Spleen (tissue), 11 donors: ENCODE data around the gene CYP3A5. TPM values are rescaled to one million over a fixed set of nuclear protein-coding genes. Genes with fewer than 3 reads are reported as not detected.

Experiments used
- DNase-seq: peaks from one replicate; pipeline ENCODE4 v3.0.0-alpha.2; 2020
- H3K27ac ChIP-seq, 8 donors: fragments of 200-600 bp; sonication (generic) in 7 of 8; 1 replicate in 4 of 8; 2 replicates in 4 of 8; pipeline versions ENCODE4 v1.5.0 to v1.8.0; 2016 to 2021; ENCODE audit warnings: inconsistent platforms in 4 of 8, mild to moderate bottlenecking in 4 of 8, moderate library complexity in 1 of 8
- H3K27me3 ChIP-seq, 7 donors: fragments of 200-600 bp; sonication (generic) in 6 of 7; replicated peaks in 1 of 7; 1 replicate in 4 of 7; 2 replicates in 3 of 7; pipeline versions ENCODE4 v1.5.0 to v1.8.0; 2016 to 2021; ENCODE audit warnings: inconsistent platforms in 3 of 7, mild to moderate bottlenecking in 1 of 7
- H3K36me3 ChIP-seq, 6 donors: fragments of 200-600 bp; sonication (generic) in 5 of 6; 1 replicate in 4 of 6; 2 replicates in 2 of 6; pipeline versions ENCODE4 v1.5.0 to v1.8.0; 2016 to 2021; ENCODE audit warnings: inconsistent platforms in 2 of 6
- H3K4me1 ChIP-seq, 6 donors: fragments of 200-600 bp; sonication (generic) in 5 of 6; 1 replicate in 3 of 6; 2 replicates in 3 of 6; pipeline versions ENCODE4 v1.5.0 to v1.8.0; 2016 to 2021; ENCODE audit warnings: inconsistent platforms in 3 of 6
- H3K4me3 ChIP-seq, 8 donors: fragments of 200-600 bp; sonication (generic) in 7 of 8; 1 replicate in 4 of 8; 2 replicates in 4 of 8; pipeline versions ENCODE4 v1.5.0 to v1.8.0; 2016 to 2021; ENCODE audit warnings: inconsistent platforms in 4 of 8, mild to moderate bottlenecking in 4 of 8, moderate library complexity in 2 of 8
- H3K9me3 ChIP-seq, 8 donors: fragments of 200-600 bp; sonication (generic) in 7 of 8; 1 replicate in 4 of 8; 2 replicates in 4 of 8; pipeline versions ENCODE4 v1.5.0 to v1.8.0; 2016 to 2021; ENCODE audit warnings: inconsistent platforms in 4 of 8
- POLR2A ChIP-seq, 3 donors: fragments of 450-650 bp; IDR thresholded peaks; one replicate each; pipeline ENCODE4 v1.5.1; 2017; ENCODE audit warnings: antibody characterized with exemption in 3 of 3, mild to moderate bottlenecking in 1 of 3
- POLR2AphosphoS5 ChIP-seq, 3 donors: sonication (generic); formaldehyde crosslinking; IDR thresholded peaks; one replicate each; pipeline ENCODE4 v1.5.1; 2017; ENCODE audit warnings: antibody characterized with exemption in 3 of 3
- WGBS, 5 donors: extraction: QIAGEN DNeasy Blood & Tissue Kit in 3 of 5; methylation state at CpG; one replicate each; pipeline versions ENCODE4 v1.1.5 to v1.1.7; 2013 to 2018; 5-methylcytosine and 5-hydroxymethylcytosine counted together
- intact Hi-C: fragments of 100-400 bp; cut with DNase I; formaldehyde crosslinking; loops from one replicate; pipeline ENCODE4 v1.15.0; 2023; ENCODE audit warnings: low total_unique reads
- polyA plus RNA-seq, 3 donors: library from polyadenylated mRNA; stranded (reverse); fragments of 200-250 nt; gene quantifications; one replicate each; pipeline ENCODE4 v1.2.1, GENCODE V29; 2013
- total RNA-seq, 7 donors: library from RNA; depleted of rRNA in 3 of 7; stranded (reverse); fragments of >200 nt in 3 of 7; fragmentation: NEBNext Ultra II Directional in 4 of 7; extraction: Animal tissue kit (Norgen Biotek cat#: 25700) in 4 of 7; gene quantifications; one replicate each; pipeline versions ENCODE4 v1.1.0 to v1.2.1, GENCODE V29; 2016 to 2021
- TF ChIP-seq, protein P1 (sequence below), 11 experiments: fragments of 200-600 bp in 7 of 11; fragments of 450-650 bp in 4 of 11; sonication (generic) in 4 of 11; IDR thresholded peaks in 8 of 11; conservative IDR thresholded peaks in 3 of 11; 1 replicate in 7 of 11; 2 replicates in 4 of 11; pipeline versions ENCODE4 v1.4.0 to v1.8.0; 2016 to 2021; ENCODE audit warnings: antibody characterized with exemption in 11 of 11, inconsistent platforms in 4 of 11, mild to moderate bottlenecking in 1 of 11
- donor health status: healthy with polysubstance abuse.
- donor health status: DM: no; HTN: no; CAD: no; lungs with moderate emphysema.
- donor health status: DM: no; HTN: no; CAD: no.
- donor health status: Bipolar disorder and iron deficiency.
- donor health status: healthy.
- donor health status: DM: no; HTN: no; CAD: no.
- donor health status: DM: yes; HTN: yes; CAD: no.

Gene CYP3A5
- total and polyA plus RNA-seq, 10 donors, result 0.09 to 0.10 TPM; not detected in 8

- intact Hi-C loops, result no loop called here
- H3K36me3 ChIP-seq, result no peaks in the 10 kb centered on the region
- H3K9me3 ChIP-seq, result peaks cover 0 to 10% (median under 1%) of the 10 kb centered on the region in 8 donors
- no peak for DNase-seq
- WGBS, 5 donors, result 74 to 83% (median 76%) methylated on average over 4 of the region's 4 CpGs
- TF ChIP-seq POLR2A (IDR thresholded peaks at IDR 0.05), result no peak
- TF ChIP-seq, protein P1, sequence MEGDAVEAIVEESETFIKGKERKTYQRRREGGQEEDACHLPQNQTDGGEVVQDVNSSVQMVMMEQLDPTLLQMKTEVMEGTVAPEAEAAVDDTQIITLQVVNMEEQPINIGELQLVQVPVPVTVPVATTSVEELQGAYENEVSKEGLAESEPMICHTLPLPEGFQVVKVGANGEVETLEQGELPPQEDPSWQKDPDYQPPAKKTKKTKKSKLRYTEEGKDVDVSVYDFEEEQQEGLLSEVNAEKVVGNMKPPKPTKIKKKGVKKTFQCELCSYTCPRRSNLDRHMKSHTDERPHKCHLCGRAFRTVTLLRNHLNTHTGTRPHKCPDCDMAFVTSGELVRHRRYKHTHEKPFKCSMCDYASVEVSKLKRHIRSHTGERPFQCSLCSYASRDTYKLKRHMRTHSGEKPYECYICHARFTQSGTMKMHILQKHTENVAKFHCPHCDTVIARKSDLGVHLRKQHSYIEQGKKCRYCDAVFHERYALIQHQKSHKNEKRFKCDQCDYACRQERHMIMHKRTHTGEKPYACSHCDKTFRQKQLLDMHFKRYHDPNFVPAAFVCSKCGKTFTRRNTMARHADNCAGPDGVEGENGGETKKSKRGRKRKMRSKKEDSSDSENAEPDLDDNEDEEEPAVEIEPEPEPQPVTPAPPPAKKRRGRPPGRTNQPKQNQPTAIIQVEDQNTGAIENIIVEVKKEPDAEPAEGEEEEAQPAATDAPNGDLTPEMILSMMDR (IDR thresholded peaks at IDR 0.05 in 8 of 11, conservative IDR thresholded peaks at IDR 0.05 in 3 of 11), result no peak
- TF ChIP-seq POLR2AphosphoS5 (IDR thresholded peaks at IDR 0.05), result no peak
- H3K4me1 ChIP-seq, result no peaks in the 10 kb centered on the region
- no peak overlapping the region for H3K4me3 ChIP-seq
- H3K27me3 ChIP-seq, result no peaks in the 10 kb centered on the region
- no peak overlapping the region for H3K27ac ChIP-seq
Observed at GRCh38 chr7:99719996-99720769, 40.4 kb upstream of the CYP3A5 start.

DNA sequence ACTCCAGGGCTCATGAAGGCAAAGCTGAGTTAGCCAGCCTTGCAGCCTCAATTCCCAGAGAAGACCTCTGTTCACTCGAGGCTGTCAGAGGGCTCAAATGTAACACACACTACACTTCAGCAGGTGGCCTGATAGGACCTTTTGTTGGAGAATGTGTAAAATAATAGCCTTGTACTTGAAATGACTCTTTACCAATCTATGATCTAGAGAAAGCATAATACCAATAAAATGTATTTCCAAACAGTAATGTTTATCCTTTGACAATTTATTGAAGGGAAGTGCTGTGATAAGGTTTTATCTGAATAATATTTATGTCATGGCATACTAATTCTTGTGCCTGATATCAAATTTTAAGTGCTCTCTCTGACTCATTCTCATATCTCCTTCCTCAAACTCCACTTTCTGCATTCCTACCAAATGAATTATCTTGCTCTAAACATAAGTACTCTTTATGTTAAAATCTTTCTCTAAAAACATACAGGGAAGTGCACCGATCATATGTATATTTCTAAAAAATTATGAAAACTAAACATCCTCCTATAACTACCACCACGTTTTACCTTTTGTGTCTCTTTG lies 34.3 kb upstream of the CYP3A5 start:
- 73 to 82% (median 81%) methylated on average over 3 of the region's 3 CpGs for WGBS, 5 donors
- Histone ChIP-seq H3K27me3 (no peaks in the 10 kb centered on the region), H3K36me3 (peaks cover 0 to 12% (median 0%) of the 10 kb centered on the region in 6 donors), H3K9me3 (peaks cover 0 to 16% (median 5%) of the 10 kb centered on the region in 8 donors), H3K4me1 (no peaks in the 10 kb centered on the region), H3K27ac (no peak overlapping the region), H3K4me3 (no peak overlapping the region)
- DNase-seq, result no peak
- intact Hi-C loops, result no loop called here
- TF ChIP-seq POLR2AphosphoS5 (IDR thresholded peaks at IDR 0.05) (no peak), POLR2A (IDR thresholded peaks at IDR 0.05) (no peak)
- TF ChIP-seq, protein P1 (IDR thresholded peaks at IDR 0.05 in 8 of 11, conservative IDR thresholded peaks at IDR 0.05 in 3 of 11), result no peak

DNA sequence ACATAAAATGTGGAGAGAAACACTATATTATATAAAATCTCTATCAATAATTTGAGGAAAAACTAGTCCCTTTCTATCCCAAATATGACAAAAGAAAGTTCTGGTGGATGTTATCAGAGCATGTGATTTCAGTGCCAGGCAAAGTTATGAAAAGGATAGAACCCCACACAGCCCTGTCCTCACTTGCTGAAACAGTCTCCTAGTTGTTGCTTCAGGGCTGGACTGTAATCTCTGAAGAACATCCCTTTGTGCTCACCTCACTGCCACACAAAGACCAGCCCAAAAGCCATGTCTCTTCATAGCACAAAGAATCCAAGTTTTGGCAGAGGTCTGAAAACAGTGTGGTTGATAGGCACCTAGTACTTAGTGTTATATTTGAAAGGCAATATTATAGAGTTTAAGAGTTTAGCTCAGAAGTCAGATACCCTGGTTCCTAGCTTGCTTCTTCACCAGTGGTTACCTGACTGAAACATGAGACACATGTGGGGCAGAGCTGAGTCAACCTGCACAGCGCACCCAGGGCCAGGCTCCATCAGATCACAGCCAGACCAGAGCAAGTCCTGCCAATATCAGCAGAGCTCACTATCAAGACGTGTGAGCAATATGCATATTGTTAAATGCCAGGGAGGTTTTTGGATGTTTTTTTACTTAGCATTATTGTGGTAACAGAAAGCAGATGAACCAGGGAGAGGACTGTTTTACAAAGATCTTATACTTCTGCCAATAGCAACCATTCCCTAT lies 30.2 kb upstream of the CYP3A5 start:
- WGBS, 5 donors, result 84 to 91% (median 89%) methylated on average over 2 of the region's 2 CpGs
- Histone ChIP-seq H3K4me1 (no peaks in the 10 kb centered on the region), H3K36me3 (peaks cover 0 to 26% (median 6%) of the 10 kb centered on the region in 6 donors), H3K4me3 (no peak overlapping the region), H3K9me3 (peaks cover 0 to 40% (median 27%) of the 10 kb centered on the region in 8 donors), H3K27ac (no peak overlapping the region), H3K27me3 (no peaks in the 10 kb centered on the region)
- intact Hi-C loops, result no loop called here
- no peak for DNase-seq
- TF ChIP-seq, protein P1 (IDR thresholded peaks at IDR 0.05 in 8 of 11, conservative IDR thresholded peaks at IDR 0.05 in 3 of 11), result no peak
- TF ChIP-seq POLR2AphosphoS5 (IDR thresholded peaks at IDR 0.05), result no peak
- no peak for TF ChIP-seq POLR2A (IDR thresholded peaks at IDR 0.05)
